ENCODE measurements around the gene GTPBP3. TPM values are rescaled to one million over a fixed set of nuclear protein-coding genes. Genes with fewer than 3 reads are reported as not detected.

Gene GTPBP3
- total and polyA plus RNA-seq, 2 experiments from 2014 or later, result 25.4 to 67.8 TPM

DNA sequence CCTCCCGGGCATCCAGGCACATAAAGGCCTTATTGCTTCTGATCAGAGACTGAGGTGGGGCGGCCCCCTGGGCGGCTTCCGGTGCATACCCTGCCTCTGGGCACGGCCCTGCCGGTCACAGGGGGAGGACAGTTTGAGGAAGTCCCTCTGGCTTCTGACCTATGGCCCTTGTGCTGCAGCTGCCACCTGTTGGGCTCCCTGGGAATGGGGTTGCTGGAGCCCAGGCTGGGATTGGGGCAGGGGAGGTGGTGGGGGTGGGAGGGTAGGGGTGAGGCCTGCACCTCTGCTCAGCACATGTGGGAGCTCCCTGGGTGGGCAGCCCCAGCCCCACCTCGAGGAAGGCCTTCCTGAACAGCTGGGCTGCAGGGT, 13.4 kb upstream of the GTPBP3 start:
- H3K4me3 ChIP-seq, result no peak overlapping the region
- H3K27ac ChIP-seq (ENCODE audit: low read depth), result no peak overlapping the region
- no peak for TF ChIP-seq NANOG (IDR thresholded peaks at IDR 0.05; ENCODE audit: borderline replicate concordance)
- TF ChIP-seq, protein P1, sequence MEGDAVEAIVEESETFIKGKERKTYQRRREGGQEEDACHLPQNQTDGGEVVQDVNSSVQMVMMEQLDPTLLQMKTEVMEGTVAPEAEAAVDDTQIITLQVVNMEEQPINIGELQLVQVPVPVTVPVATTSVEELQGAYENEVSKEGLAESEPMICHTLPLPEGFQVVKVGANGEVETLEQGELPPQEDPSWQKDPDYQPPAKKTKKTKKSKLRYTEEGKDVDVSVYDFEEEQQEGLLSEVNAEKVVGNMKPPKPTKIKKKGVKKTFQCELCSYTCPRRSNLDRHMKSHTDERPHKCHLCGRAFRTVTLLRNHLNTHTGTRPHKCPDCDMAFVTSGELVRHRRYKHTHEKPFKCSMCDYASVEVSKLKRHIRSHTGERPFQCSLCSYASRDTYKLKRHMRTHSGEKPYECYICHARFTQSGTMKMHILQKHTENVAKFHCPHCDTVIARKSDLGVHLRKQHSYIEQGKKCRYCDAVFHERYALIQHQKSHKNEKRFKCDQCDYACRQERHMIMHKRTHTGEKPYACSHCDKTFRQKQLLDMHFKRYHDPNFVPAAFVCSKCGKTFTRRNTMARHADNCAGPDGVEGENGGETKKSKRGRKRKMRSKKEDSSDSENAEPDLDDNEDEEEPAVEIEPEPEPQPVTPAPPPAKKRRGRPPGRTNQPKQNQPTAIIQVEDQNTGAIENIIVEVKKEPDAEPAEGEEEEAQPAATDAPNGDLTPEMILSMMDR (conservative IDR thresholded peaks at IDR 0.05; ENCODE audit: low read depth in 2 of 2), result 0 out of 4 replicates have a peak, but pooled peaks of 1 of the 2 experiments have one; percentile 8
- Mint-ChIP-seq H3K27ac (no peak overlapping the region), H3K36me3 (ENCODE audit: low read depth) (peaks cover 32% of the 10 kb centered on the region), H3K9me3 (no peaks in the 10 kb centered on the region; the same call in 2 of the 3 replicates), H3K4me3 (no peak overlapping the region), H3K27me3 (ENCODE audit: insufficient read depth, low read depth, poor library complexity) (peaks cover 19% of the 10 kb centered on the region), H3K4me1 (peaks cover 20% of the 10 kb centered on the region)
- no peak overlapping the region for H2AFZ ChIP-seq
- ATAC-seq (no peak), DNase-seq (ENCODE audit: low spot score) (no peak)
- peaks cover 33% of the 10 kb centered on the region for H3F3A ChIP-seq (replicated peaks; ENCODE audit: low read depth)
- peaks cover 5% of the 10 kb centered on the region; the same call in 1 of the 2 replicates for H3K36me3 ChIP-seq (ENCODE audit: insufficient read depth)
- no peaks in the 10 kb centered on the region for H3K9me2 ChIP-seq (ENCODE audit: insufficient read depth)
- no peaks in the 10 kb centered on the region for H3K27me3 ChIP-seq (ENCODE audit: insufficient read depth)
- H3K4me1 ChIP-seq (ENCODE audit: insufficient read depth), result peaks cover 25% of the 10 kb centered on the region
- no peak overlapping the region for H3K4me2 ChIP-seq
- no peaks in the 10 kb centered on the region; the same call in 1 of the 2 replicates for H4K20me1 ChIP-seq (replicated peaks; ENCODE audit: insufficient read depth)
- no peaks in the 10 kb centered on the region for H3K79me2 ChIP-seq (replicated peaks; ENCODE audit: insufficient read depth)

DNA sequence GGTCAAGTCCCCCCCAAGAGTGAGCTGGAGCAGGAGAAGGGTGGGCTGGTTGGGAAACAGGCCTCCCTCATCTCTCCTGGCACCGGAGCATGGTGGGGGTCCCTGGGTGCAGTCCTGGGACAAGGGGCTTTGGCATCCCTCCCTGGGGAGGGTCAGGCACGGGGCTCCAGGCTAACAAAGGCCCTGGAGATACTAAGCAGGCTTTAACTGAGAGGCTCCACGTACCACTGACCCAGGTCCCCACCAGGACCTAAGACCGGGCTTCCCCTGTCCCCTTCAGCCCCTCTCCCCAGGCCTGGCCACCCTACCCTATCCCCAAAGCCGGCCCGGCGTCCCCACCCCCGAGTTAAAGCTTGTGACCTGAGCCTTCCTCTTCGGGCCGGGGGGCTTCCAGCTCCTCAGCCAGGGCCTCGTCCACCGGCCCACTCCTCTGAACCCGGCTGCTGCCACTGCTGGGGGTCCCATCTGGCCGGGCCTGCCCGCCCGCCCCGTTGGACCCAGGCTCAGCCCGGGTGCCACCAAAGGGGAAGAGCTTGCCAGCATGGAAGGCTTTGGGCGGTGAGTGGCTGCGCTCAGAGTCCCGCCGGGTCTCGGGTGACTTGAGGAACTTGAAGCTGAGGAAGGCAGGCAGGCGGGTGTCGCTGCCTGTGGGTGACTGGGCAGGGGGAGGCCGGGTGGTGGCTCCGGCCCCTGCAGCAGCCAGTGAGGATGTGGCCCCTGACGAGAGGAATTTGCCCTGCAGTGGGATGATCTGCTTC, 12.8 kb upstream of the GTPBP3 start:
- Histone ChIP-seq H3K27ac (ENCODE audit: low read depth) (no peak overlapping the region), H3K4me1 (ENCODE audit: insufficient read depth) (peaks cover 25% of the 10 kb centered on the region), H3K36me3 (ENCODE audit: insufficient read depth) (peaks cover 5% of the 10 kb centered on the region; the same call in 1 of the 2 replicates), H3F3A (replicated peaks; ENCODE audit: low read depth) (peaks cover 33% of the 10 kb centered on the region), H3K4me2 (no peak overlapping the region), H4K20me1 (replicated peaks; ENCODE audit: insufficient read depth) (no peaks in the 10 kb centered on the region; the same call in 1 of the 2 replicates), H2AFZ (no peak overlapping the region), H3K27me3 (ENCODE audit: insufficient read depth) (peaks cover 3% of the 10 kb centered on the region; the same call in 1 of the 2 replicates), H3K4me3 (no peak overlapping the region), H3K9me2 (ENCODE audit: insufficient read depth) (no peaks in the 10 kb centered on the region), H3K79me2 (replicated peaks; ENCODE audit: insufficient read depth) (no peaks in the 10 kb centered on the region)
- ATAC-seq (no peak), DNase-seq (ENCODE audit: low spot score) (no peak)
- H3K27ac Mint-ChIP-seq, result no peak overlapping the region
- peaks cover 29% of the 10 kb centered on the region for H3K36me3 Mint-ChIP-seq (ENCODE audit: low read depth)
- no peaks in the 10 kb centered on the region; the same call in 2 of the 3 replicates for H3K9me3 Mint-ChIP-seq
- peaks cover 15% of the 10 kb centered on the region for H3K27me3 Mint-ChIP-seq (ENCODE audit: insufficient read depth, low read depth, poor library complexity)
- H3K4me1 Mint-ChIP-seq, result peaks cover 22% of the 10 kb centered on the region
- no peak overlapping the region for H3K4me3 Mint-ChIP-seq
- TF ChIP-seq EZH2 (IDR thresholded peaks at IDR 0.05; ENCODE audit: low read depth, unreplicated experiment) (no peak), STAT1 (IDR thresholded peaks at IDR 0.05; ENCODE audit: unreplicated experiment) (no peak), POLR2AphosphoS5 (IDR thresholded peaks at IDR 0.05; ENCODE audit: low read depth) (no peak), CREB1 (CRISPR knock-in tag; IDR thresholded peaks at IDR 0.05; ENCODE audit: low read depth) (no peak), JUNB (IDR thresholded peaks at IDR 0.05; ENCODE audit: unreplicated experiment) (no peak), REST (IDR thresholded peaks at IDR 0.05; ENCODE audit: unreplicated experiment) (no peak), NANOG (IDR thresholded peaks at IDR 0.05; ENCODE audit: borderline replicate concordance) (no peak)
- TF ChIP-seq, protein P2, sequence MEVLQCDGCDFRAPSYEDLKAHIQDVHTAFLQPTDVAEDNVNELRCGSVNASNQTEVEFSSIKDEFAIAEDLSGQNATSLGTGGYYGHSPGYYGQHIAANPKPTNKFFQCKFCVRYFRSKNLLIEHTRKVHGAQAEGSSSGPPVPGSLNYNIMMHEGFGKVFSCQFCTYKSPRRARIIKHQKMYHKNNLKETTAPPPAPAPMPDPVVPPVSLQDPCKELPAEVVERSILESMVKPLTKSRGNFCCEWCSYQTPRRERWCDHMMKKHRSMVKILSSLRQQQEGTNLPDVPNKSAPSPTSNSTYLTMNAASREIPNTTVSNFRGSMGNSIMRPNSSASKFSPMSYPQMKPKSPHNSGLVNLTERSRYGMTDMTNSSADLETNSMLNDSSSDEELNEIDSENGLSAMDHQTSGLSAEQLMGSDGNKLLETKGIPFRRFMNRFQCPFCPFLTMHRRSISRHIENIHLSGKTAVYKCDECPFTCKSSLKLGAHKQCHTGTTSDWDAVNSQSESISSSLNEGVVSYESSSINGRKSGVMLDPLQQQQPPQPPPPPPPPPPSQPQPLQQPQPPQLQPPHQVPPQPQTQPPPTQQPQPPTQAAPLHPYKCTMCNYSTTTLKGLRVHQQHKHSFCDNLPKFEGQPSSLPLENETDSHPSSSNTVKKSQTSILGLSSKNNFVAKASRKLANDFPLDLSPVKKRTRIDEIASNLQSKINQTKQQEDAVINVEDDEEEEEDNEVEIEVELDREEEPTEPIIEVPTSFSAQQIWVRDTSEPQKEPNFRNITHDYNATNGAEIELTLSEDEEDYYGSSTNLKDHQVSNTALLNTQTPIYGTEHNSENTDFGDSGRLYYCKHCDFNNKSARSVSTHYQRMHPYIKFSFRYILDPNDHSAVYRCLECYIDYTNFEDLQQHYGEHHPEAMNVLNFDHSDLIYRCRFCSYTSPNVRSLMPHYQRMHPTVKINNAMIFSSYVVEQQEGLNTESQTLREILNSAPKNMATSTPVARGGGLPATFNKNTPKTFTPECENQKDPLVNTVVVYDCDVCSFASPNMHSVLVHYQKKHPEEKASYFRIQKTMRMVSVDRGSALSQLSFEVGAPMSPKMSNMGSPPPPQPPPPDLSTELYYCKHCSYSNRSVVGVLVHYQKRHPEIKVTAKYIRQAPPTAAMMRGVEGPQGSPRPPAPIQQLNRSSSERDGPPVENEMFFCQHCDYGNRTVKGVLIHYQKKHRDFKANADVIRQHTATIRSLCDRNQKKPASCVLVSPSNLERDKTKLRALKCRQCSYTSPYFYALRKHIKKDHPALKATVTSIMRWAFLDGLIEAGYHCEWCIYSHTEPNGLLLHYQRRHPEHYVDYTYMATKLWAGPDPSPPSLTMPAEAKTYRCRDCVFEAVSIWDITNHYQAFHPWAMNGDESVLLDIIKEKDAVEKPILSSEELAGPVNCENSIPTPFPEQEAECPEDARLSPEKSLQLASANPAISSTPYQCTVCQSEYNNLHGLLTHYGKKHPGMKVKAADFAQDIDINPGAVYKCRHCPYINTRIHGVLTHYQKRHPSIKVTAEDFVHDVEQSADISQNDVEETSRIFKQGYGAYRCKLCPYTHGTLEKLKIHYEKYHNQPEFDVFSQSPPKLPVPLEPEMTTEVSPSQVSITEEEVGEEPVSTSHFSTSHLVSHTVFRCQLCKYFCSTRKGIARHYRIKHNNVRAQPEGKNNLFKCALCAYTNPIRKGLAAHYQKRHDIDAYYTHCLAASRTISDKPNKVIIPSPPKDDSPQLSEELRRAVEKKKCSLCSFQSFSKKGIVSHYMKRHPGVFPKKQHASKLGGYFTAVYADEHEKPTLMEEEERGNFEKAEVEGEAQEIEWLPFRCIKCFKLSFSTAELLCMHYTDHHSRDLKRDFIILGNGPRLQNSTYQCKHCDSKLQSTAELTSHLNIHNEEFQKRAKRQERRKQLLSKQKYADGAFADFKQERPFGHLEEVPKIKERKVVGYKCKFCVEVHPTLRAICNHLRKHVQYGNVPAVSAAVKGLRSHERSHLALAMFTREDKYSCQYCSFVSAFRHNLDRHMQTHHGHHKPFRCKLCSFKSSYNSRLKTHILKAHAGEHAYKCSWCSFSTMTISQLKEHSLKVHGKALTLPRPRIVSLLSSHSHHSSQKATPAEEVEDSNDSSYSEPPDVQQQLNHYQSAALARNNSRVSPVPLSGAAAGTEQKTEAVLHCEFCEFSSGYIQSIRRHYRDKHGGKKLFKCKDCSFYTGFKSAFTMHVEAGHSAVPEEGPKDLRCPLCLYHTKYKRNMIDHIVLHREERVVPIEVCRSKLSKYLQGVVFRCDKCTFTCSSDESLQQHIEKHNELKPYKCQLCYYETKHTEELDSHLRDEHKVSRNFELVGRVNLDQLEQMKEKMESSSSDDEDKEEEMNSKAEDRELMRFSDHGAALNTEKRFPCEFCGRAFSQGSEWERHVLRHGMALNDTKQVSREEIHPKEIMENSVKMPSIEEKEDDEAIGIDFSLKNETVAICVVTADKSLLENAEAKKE (CRISPR knock-in tag; IDR thresholded peaks at IDR 0.05), result no peak
